Esophagus muscularis mucosa (tissue), 4 donors: ENCODE results near the gene PET117. TPM values are rescaled to one million over a fixed set of nuclear protein-coding genes. Genes with fewer than 3 reads are reported as not detected.
"Not testable (repeated sequence)": the region's sequence is repeated elsewhere in the genome, so short reads cannot be mapped to it uniquely, and the experiment has no call there.

Source experiments
- DNase-seq: peaks from one replicate; pipeline ENCODE4 v3.0.0-alpha.2; 2017; ENCODE audit errors: extremely low spot score
- H3K27ac ChIP-seq, 4 donors: fragments of 200-600 bp; sonication (generic); replicated peaks in 1 of 4; 1 replicate in 3 of 4; 2 replicates in 1 of 4; pipeline ENCODE4 v1.5.1; 2016 to 2019; ENCODE audit warnings: mild to moderate bottlenecking in 1 of 4
- H3K27me3 ChIP-seq, 4 donors: fragments of 200-600 bp; sonication (generic); one replicate each; pipeline versions ENCODE4 v1.5.1 to v1.6.0; 2016 to 2019
- H3K36me3 ChIP-seq, 4 donors: fragments of 200-600 bp; sonication (generic); one replicate each; pipeline ENCODE4 v1.5.1; 2016 to 2019
- H3K4me1 ChIP-seq, 4 donors: fragments of 200-600 bp; sonication (generic); one replicate each; pipeline ENCODE4 v1.5.1; 2016 to 2019
- H3K4me3 ChIP-seq, 4 donors: fragments of 200-600 bp; sonication (generic); 1 replicate in 2 of 4; 2 replicates in 2 of 4; pipeline ENCODE4 v1.5.1; 2016 to 2019; ENCODE audit warnings: mild to moderate bottlenecking in 4 of 4, moderate library complexity in 1 of 4
- H3K9me3 ChIP-seq, 4 donors: fragments of 200-600 bp; sonication (generic); 1 replicate in 3 of 4; 2 replicates in 1 of 4; pipeline ENCODE4 v1.5.1; 2016 to 2019
- CTCF ChIP-seq, 3 experiments: fragments of 200-600 bp in 2 of 3; fragments of 450-650 bp in 1 of 3; sonication (generic) in 2 of 3; IDR thresholded peaks; one replicate each; pipeline ENCODE4 v1.5.1; 2017 to 2019; ENCODE audit warnings: antibody characterized with exemption in 3 of 3, mild to moderate bottlenecking in 2 of 3, moderate library complexity in 1 of 3
- EP300 ChIP-seq: sonication (generic); formaldehyde crosslinking; IDR thresholded peaks from one replicate; pipeline ENCODE4 v1.6.1; 2017; ENCODE audit warnings: antibody characterized with exemption
- POLR2A ChIP-seq: fragments of 450-650 bp; IDR thresholded peaks from one replicate; pipeline ENCODE4 v1.6.1; 2017; ENCODE audit warnings: antibody characterized with exemption, moderate library complexity, mild to moderate bottlenecking, low read depth
- POLR2AphosphoS5 ChIP-seq, 2 donors: sonication (generic); formaldehyde crosslinking; IDR thresholded peaks; one replicate each; pipeline ENCODE4 v1.6.1; 2017; ENCODE audit warnings: antibody characterized with exemption in 2 of 2
- WGBS: methylation state at CpG from one replicate; pipeline ENCODE4 v1.1.5; 2018; 5-methylcytosine and 5-hydroxymethylcytosine counted together
- intact Hi-C: fragments of 100-400 bp; cut with DNase I; formaldehyde crosslinking; loops from one replicate; pipeline ENCODE4 v1.15.1; 2023
- total RNA-seq, 4 donors: library from RNA; depleted of rRNA; stranded (reverse); fragments of >200 nt; gene quantifications; one replicate each; pipeline versions ENCODE4 v1.1.0 to v1.2.1, GENCODE V29; 2016

The PET117 gene
- total RNA-seq, 4 donors from 2014 or later: 13.4 to 28.4 (median 16.9) TPM

GRCh38 chr20:18091623-18092022 is 46.0 kb upstream of the PET117 start:
- no peak for DNase-seq
- intact Hi-C loops: no loop called here
- 72% methylated on average over 7 of the region's 7 CpGs for WGBS
- H3K4me3 ChIP-seq: no peak overlapping the region
- H3K27me3 ChIP-seq: peaks cover 0 to 8% (median 0%) of the 10 kb centered on the region in 4 donors
- TF ChIP-seq POLR2A (no peak), CTCF (IDR thresholded peaks at IDR 0.05) (no peak), EP300 (no peak), POLR2AphosphoS5 (IDR thresholded peaks at IDR 0.05) (no peak)
- H3K36me3 ChIP-seq: no peaks in the 10 kb centered on the region
- H3K4me1 ChIP-seq: no peaks in the 10 kb centered on the region
- no peak overlapping the region for H3K27ac ChIP-seq
- no peaks in the 10 kb centered on the region for H3K9me3 ChIP-seq

GRCh38 chr20:18092890-18093289 is 44.8 kb upstream of the PET117 start:
- no peaks in the 10 kb centered on the region for H3K9me3 ChIP-seq
- DNase-seq: no peak
- intact Hi-C loops: no loop called here
- H3K4me1 ChIP-seq: no peaks in the 10 kb centered on the region
- TF ChIP-seq POLR2AphosphoS5 (IDR thresholded peaks at IDR 0.05) (no peak), POLR2A (no peak), EP300 (no peak), CTCF (IDR thresholded peaks at IDR 0.05) (no peak)
- H3K4me3 ChIP-seq: no peak overlapping the region
- no peak overlapping the region for H3K27ac ChIP-seq
- no peaks in the 10 kb centered on the region for H3K36me3 ChIP-seq
- WGBS: 86% methylated on average over 6 of the region's 8 CpGs
- peaks cover 0 to 5% (median 0%) of the 10 kb centered on the region in 4 donors for H3K27me3 ChIP-seq

GRCh38 chr20:18093388-18093787 is 44.3 kb upstream of the PET117 start:
- TF ChIP-seq POLR2AphosphoS5 (IDR thresholded peaks at IDR 0.05) (no peak), POLR2A (no peak), EP300 (no peak), CTCF (IDR thresholded peaks at IDR 0.05) (no peak)
- intact Hi-C loops: no loop called here
- Histone ChIP-seq H3K4me3 (no peak overlapping the region), H3K9me3 (no peaks in the 10 kb centered on the region), H3K4me1 (no peaks in the 10 kb centered on the region), H3K27me3 (peaks cover 0 to 5% (median 0%) of the 10 kb centered on the region in 4 donors), H3K27ac (no peak overlapping the region), H3K36me3 (no peaks in the 10 kb centered on the region)
- no peak for DNase-seq
- 74% methylated on average over 10 of the region's 10 CpGs for WGBS

- no peak for DNase-seq
- H3K27me3 ChIP-seq: peaks cover 0 to 3% (median 0%) of the 10 kb centered on the region in 4 donors
- H3K36me3 ChIP-seq: no peaks in the 10 kb centered on the region
- TF ChIP-seq CTCF (IDR thresholded peaks at IDR 0.05) (no peak), POLR2A (no peak), EP300 (no peak), POLR2AphosphoS5 (IDR thresholded peaks at IDR 0.05) (no peak)
- H3K4me1 ChIP-seq: no peaks in the 10 kb centered on the region
- no peak overlapping the region for H3K4me3 ChIP-seq
- 90% methylated on average over 5 of the region's 5 CpGs for WGBS
- intact Hi-C loops: no loop called here
- H3K9me3 ChIP-seq: no peaks in the 10 kb centered on the region
- H3K27ac ChIP-seq: no peak overlapping the region
Measured at GRCh38 chr20:18094191-18094590, 43.5 kb upstream of the PET117 start.

GRCh38 chr20:18100569-18100968 is 37.1 kb upstream of the PET117 start:
- H3K36me3 ChIP-seq, H3K4me3 ChIP-seq, H3K4me1 ChIP-seq, intact Hi-C loops, H3K9me3 ChIP-seq, H3K27ac ChIP-seq: not testable (repeated sequence)
- peaks cover 0 to 19% (median 0%) of the 10 kb centered on the region in 4 donors for H3K27me3 ChIP-seq
- 96% methylated on average over 11 of the region's 11 CpGs for WGBS
- peak; percentile 47 for DNase-seq
